ENCODE results near the gene DIPK1A.

GRCh38 chr1:92913093-92913819 lies 48.0 kb downstream of the DIPK1A start:
- no peak for TF ChIP-seq EZH2 (IDR thresholded peaks at IDR 0.05; ENCODE audit: insufficient read depth, poor library complexity, severe bottlenecking)
- TF ChIP-seq EZH2phosphoT487 (IDR thresholded peaks at IDR 0.05; ENCODE audit: insufficient read depth, low read depth) = no peak
